HG03103 (cell line): ENCODE results near the gene BCKDHB.
A peak's percentile ranks its signal among the peaks of the same experiment; 100 is the strongest.

ENCODE experiments used
- ATAC-seq: cut with Tn5 transposase; IDR thresholded peaks from one replicate; pipeline ENCODE4 v1.9.1; 2021; ENCODE audit warnings: low read depth; ENCODE audit not compliant: unreplicated experiment

Gene BCKDHB

GRCh38 chr6:80319196-80319595 lies 212.7 kb downstream of the BCKDHB start:
- ATAC-seq, result no peak

GRCh38 chr6:80321011-80321410 lies 214.5 kb downstream of the BCKDHB start:
- no peak for ATAC-seq

- ATAC-seq, result no peak
Measured at GRCh38 chr6:80325742-80326141, 219.3 kb downstream of the BCKDHB start.

- ATAC-seq, result no peak
Measured at GRCh38 chr6:80328652-80329051, 222.2 kb downstream of the BCKDHB start.

GRCh38 chr6:80329496-80329895 lies 223.0 kb downstream of the BCKDHB start:
- no peak for ATAC-seq

- no peak for ATAC-seq
Measured at GRCh38 chr6:80330961-80331360, 224.5 kb downstream of the BCKDHB start.

GRCh38 chr6:80331522-80331921 lies 225.1 kb downstream of the BCKDHB start:
- ATAC-seq, result no peak

- ATAC-seq, result no peak
Measured at GRCh38 chr6:80331974-80332373, 225.5 kb downstream of the BCKDHB start.

- no peak for ATAC-seq
Measured at GRCh38 chr6:80333342-80333741, 226.9 kb downstream of the BCKDHB start.

- ATAC-seq, result no peak
Measured at GRCh38 chr6:80335121-80335531, 228.7 kb downstream of the BCKDHB start.

GRCh38 chr6:80336911-80337310 lies 230.4 kb downstream of the BCKDHB start:
- ATAC-seq, result no peak

- peak; percentile 95 for ATAC-seq
Measured at GRCh38 chr6:80338201-80338836, 231.8 kb downstream of the BCKDHB start.

- ATAC-seq, result no peak
Measured at GRCh38 chr6:80339421-80339820, 232.9 kb downstream of the BCKDHB start.

GRCh38 chr6:80340280-80340679 lies 233.8 kb downstream of the BCKDHB start:
- no peak for ATAC-seq

- no peak for ATAC-seq
Measured at GRCh38 chr6:80340686-80341085, 234.2 kb downstream of the BCKDHB start.

GRCh38 chr6:80341330-80341729 lies 234.9 kb downstream of the BCKDHB start:
- ATAC-seq, result no peak

GRCh38 chr6:80343511-80343910 lies 237.0 kb downstream of the BCKDHB start:
- no peak for ATAC-seq

GRCh38 chr6:80347101-80347500 lies 240.6 kb downstream of the BCKDHB start:
- no peak for ATAC-seq

- no peak for ATAC-seq
Measured at GRCh38 chr6:80348263-80348662, 241.8 kb downstream of the BCKDHB start.

GRCh38 chr6:80356000-80356399 lies 249.5 kb downstream of the BCKDHB start:
- no peak for ATAC-seq

GRCh38 chr6:80356545-80356944 lies 250.1 kb downstream of the BCKDHB start:
- no peak for ATAC-seq

- ATAC-seq, result no peak
Measured at GRCh38 chr6:80357081-80357480, 250.6 kb downstream of the BCKDHB start.

- ATAC-seq, result no peak
Measured at GRCh38 chr6:80357674-80358073, 251.2 kb downstream of the BCKDHB start.
